ENCODE results near the gene CEP20.

Gene CEP20

GRCh38 chr16:15836965-15837611 lies 51.3 kb downstream of the CEP20 start:
- Histone ChIP-seq H3K4me3 (no peak overlapping the region), H3K27ac (no peak overlapping the region), H3K9ac (ENCODE audit: insufficient read length) (no peak overlapping the region), H3K9me3 (ENCODE audit: low read depth, low read length) (no peaks in the 10 kb centered on the region), H3K36me3 (ENCODE audit: insufficient read depth, low read length) (no peaks in the 10 kb centered on the region)
- TF ChIP-seq EZH2 (IDR thresholded peaks at IDR 0.05) (no peak), POLR2AphosphoS5 (IDR thresholded peaks at IDR 0.05; ENCODE audit: borderline replicate concordance, low read depth, low read length) (no peak), FOXP2 (optimal IDR thresholded peaks at IDR 0.05; ENCODE audit: control extremely low read depth, extremely low read length, insufficient read depth) (no peak)
- no peak for DNase-seq (ENCODE audit: low read depth, low spot score)

- TF ChIP-seq EZH2 (IDR thresholded peaks at IDR 0.05) (no peak), FOXP2 (optimal IDR thresholded peaks at IDR 0.05; ENCODE audit: control extremely low read depth, extremely low read length, insufficient read depth) (no peak), POLR2AphosphoS5 (IDR thresholded peaks at IDR 0.05; ENCODE audit: borderline replicate concordance, low read depth, low read length) (no peak)
- H3K4me3 ChIP-seq, result no peak overlapping the region
Observed at GRCh38 chr16:15836074-15836473, 52.3 kb downstream of the CEP20 start.

GRCh38 chr16:15835136-15835878 lies 53.1 kb downstream of the CEP20 start:
- H3K4me3 ChIP-seq, result no peak overlapping the region
- DNase-seq (ENCODE audit: low read depth, low spot score), result no peak
- H3K9ac ChIP-seq (ENCODE audit: insufficient read length), result no peak overlapping the region
- TF ChIP-seq EZH2 (IDR thresholded peaks at IDR 0.05) (no peak), POLR2AphosphoS5 (IDR thresholded peaks at IDR 0.05; ENCODE audit: borderline replicate concordance, low read depth, low read length) (no peak), FOXP2 (optimal IDR thresholded peaks at IDR 0.05; ENCODE audit: control extremely low read depth, extremely low read length, insufficient read depth) (no peak)
- no peak overlapping the region for H3K27ac ChIP-seq
- no peaks in the 10 kb centered on the region for H3K36me3 ChIP-seq (ENCODE audit: insufficient read depth, low read length)
- H3K9me3 ChIP-seq (ENCODE audit: low read depth, low read length), result no peaks in the 10 kb centered on the region

More at GRCh38 chr16:15836074-15836473, 52.3 kb downstream of the CEP20 start:
- H3K27ac ChIP-seq, result no peak overlapping the region
- DNase-seq (ENCODE audit: low read depth, low spot score), result no peak
- no peak overlapping the region for H3K9ac ChIP-seq (ENCODE audit: insufficient read length)
- H3K36me3 ChIP-seq (ENCODE audit: insufficient read depth, low read length), result no peaks in the 10 kb centered on the region
- no peaks in the 10 kb centered on the region for H3K9me3 ChIP-seq (ENCODE audit: low read depth, low read length)

GRCh38 chr16:15834502-15834901 lies 53.9 kb downstream of the CEP20 start:
- H3K9me3 ChIP-seq (ENCODE audit: low read depth, low read length), result no peaks in the 10 kb centered on the region
- TF ChIP-seq EZH2 (IDR thresholded peaks at IDR 0.05) (no peak), POLR2AphosphoS5 (IDR thresholded peaks at IDR 0.05; ENCODE audit: borderline replicate concordance, low read depth, low read length) (no peak), FOXP2 (optimal IDR thresholded peaks at IDR 0.05; ENCODE audit: control extremely low read depth, extremely low read length, insufficient read depth) (no peak)

GRCh38 chr16:15833541-15833940 lies 54.9 kb downstream of the CEP20 start:
- no peak for TF ChIP-seq FOXP2 (optimal IDR thresholded peaks at IDR 0.05; ENCODE audit: control extremely low read depth, extremely low read length, insufficient read depth)
- no peak for TF ChIP-seq EZH2 (IDR thresholded peaks at IDR 0.05)
- TF ChIP-seq POLR2AphosphoS5 (IDR thresholded peaks at IDR 0.05; ENCODE audit: borderline replicate concordance, low read depth, low read length), result no peak
- no peak for DNase-seq (ENCODE audit: low read depth, low spot score)
- H3K27ac ChIP-seq, result no peak overlapping the region
- no peak overlapping the region for H3K9ac ChIP-seq (ENCODE audit: insufficient read length)
- no peaks in the 10 kb centered on the region for H3K9me3 ChIP-seq (ENCODE audit: low read depth, low read length)
- no peak overlapping the region for H3K4me3 ChIP-seq
- H3K36me3 ChIP-seq (ENCODE audit: insufficient read depth, low read length), result no peaks in the 10 kb centered on the region

More at GRCh38 chr16:15834502-15834901, 53.9 kb downstream of the CEP20 start:
- no peak overlapping the region for H3K4me3 ChIP-seq
- no peaks in the 10 kb centered on the region for H3K36me3 ChIP-seq (ENCODE audit: insufficient read depth, low read length)
- no peak overlapping the region for H3K27ac ChIP-seq
- no peak for DNase-seq (ENCODE audit: low read depth, low spot score)
- no peak overlapping the region for H3K9ac ChIP-seq (ENCODE audit: insufficient read length)

- no peak for DNase-seq (ENCODE audit: low read depth, low spot score)
- Histone ChIP-seq H3K4me3 (no peak overlapping the region), H3K36me3 (ENCODE audit: insufficient read depth, low read length) (no peaks in the 10 kb centered on the region), H3K9ac (ENCODE audit: insufficient read length) (no peak overlapping the region), H3K27ac (no peak overlapping the region), H3K9me3 (ENCODE audit: low read depth, low read length) (no peaks in the 10 kb centered on the region)
- TF ChIP-seq POLR2AphosphoS5 (IDR thresholded peaks at IDR 0.05; ENCODE audit: borderline replicate concordance, low read depth, low read length), result no peak
- TF ChIP-seq EZH2 (IDR thresholded peaks at IDR 0.05), result no peak
- TF ChIP-seq FOXP2 (optimal IDR thresholded peaks at IDR 0.05; ENCODE audit: control extremely low read depth, extremely low read length, insufficient read depth), result no peak
Observed at GRCh38 chr16:15832241-15832640, 56.2 kb downstream of the CEP20 start.

GRCh38 chr16:15830832-15831451 lies 57.5 kb downstream of the CEP20 start:
- no peak overlapping the region for H3K27ac ChIP-seq
- H3K9ac ChIP-seq (ENCODE audit: insufficient read length), result no peak overlapping the region

GRCh38 chr16:15829460-15829859 lies 58.9 kb downstream of the CEP20 start:
- no peak for TF ChIP-seq POLR2AphosphoS5 (IDR thresholded peaks at IDR 0.05; ENCODE audit: borderline replicate concordance, low read depth, low read length)
- H3K27ac ChIP-seq, result no peak overlapping the region
- no peak for DNase-seq (ENCODE audit: low read depth, low spot score)
- H3K9me3 ChIP-seq (ENCODE audit: low read depth, low read length), result no peaks in the 10 kb centered on the region
- no peak overlapping the region for H3K4me3 ChIP-seq
- H3K36me3 ChIP-seq (ENCODE audit: insufficient read depth, low read length), result no peaks in the 10 kb centered on the region
- no peak overlapping the region for H3K9ac ChIP-seq (ENCODE audit: insufficient read length)

More at GRCh38 chr16:15830832-15831451, 57.5 kb downstream of the CEP20 start:
- no peak for DNase-seq (ENCODE audit: low read depth, low spot score)
- Histone ChIP-seq H3K9me3 (ENCODE audit: low read depth, low read length) (no peaks in the 10 kb centered on the region), H3K36me3 (ENCODE audit: insufficient read depth, low read length) (no peaks in the 10 kb centered on the region), H3K4me3 (no peak overlapping the region)
- TF ChIP-seq EZH2 (IDR thresholded peaks at IDR 0.05) (no peak), POLR2AphosphoS5 (IDR thresholded peaks at IDR 0.05; ENCODE audit: borderline replicate concordance, low read depth, low read length) (no peak), FOXP2 (optimal IDR thresholded peaks at IDR 0.05; ENCODE audit: control extremely low read depth, extremely low read length, insufficient read depth) (no peak)
